NCI-H1092 treated with DMSO at 0.1 percent for 48 hours (cell line): ENCODE results near the gene TTYH1.
A peak's percentile ranks its signal among the peaks of the same experiment; 100 is the strongest.
"Not testable (repeated sequence)": the region's sequence is repeated elsewhere in the genome, so short reads cannot be mapped to it uniquely, and the experiment has no call there.

Experiments
- DNase-seq: peaks from one replicate; lab custom pipeline; 2025; lab: John Stamatoyannopoulos, UW

TTYH1 gene

GRCh38 chr19:54415208-54415900 lies at the start of gene TTYH1:
TTYH1 (plus strand) TSS chr19:54415464; CDS start chr19:54415553, 89 bp downstream.
- no peak for DNase-seq

GRCh38 chr19:54365798-54366197 lies 49.5 kb upstream of the TTYH1 start:
- not testable (repeated sequence) for DNase-seq

- no peak for DNase-seq
Observed at GRCh38 chr19:54366811-54367210, 48.5 kb upstream of the TTYH1 start.

GRCh38 chr19:54369082-54369687 lies 46.1 kb upstream of the TTYH1 start:
- no peak for DNase-seq

GRCh38 chr19:54369688-54370433 lies 45.4 kb upstream of the TTYH1 start:
- DNase-seq = not testable (repeated sequence)

- not testable (repeated sequence) for DNase-seq
Observed at GRCh38 chr19:54370434-54370796, 44.8 kb upstream of the TTYH1 start.

GRCh38 chr19:54371453-54371852 lies 43.8 kb upstream of the TTYH1 start:
- not testable (repeated sequence) for DNase-seq

- DNase-seq = no peak
Observed at GRCh38 chr19:54373781-54374631, 41.3 kb upstream of the TTYH1 start.

- DNase-seq = not testable (repeated sequence)
Observed at GRCh38 chr19:54375181-54375938, 39.9 kb upstream of the TTYH1 start.

- DNase-seq = no peak
Observed at GRCh38 chr19:54376610-54377285, 38.5 kb upstream of the TTYH1 start.

- no peak for DNase-seq
Observed at GRCh38 chr19:54379187-54379678, 36.0 kb upstream of the TTYH1 start.

- no peak for DNase-seq
Observed at GRCh38 chr19:54380897-54381296, 34.4 kb upstream of the TTYH1 start.

- DNase-seq = not testable (repeated sequence)
Observed at GRCh38 chr19:54382041-54382440, 33.2 kb upstream of the TTYH1 start.

GRCh38 chr19:54383330-54383729 lies 31.9 kb upstream of the TTYH1 start:
- DNase-seq = no peak

GRCh38 chr19:54387991-54388801 lies 27.1 kb upstream of the TTYH1 start:
- DNase-seq = no peak

GRCh38 chr19:54388802-54389139 lies 26.5 kb upstream of the TTYH1 start:
- DNase-seq = no peak

GRCh38 chr19:54389553-54389952 lies 25.7 kb upstream of the TTYH1 start:
- no peak for DNase-seq

- peak; percentile 27 for DNase-seq
Observed at GRCh38 chr19:54390942-54391577, 24.2 kb upstream of the TTYH1 start.

GRCh38 chr19:54391589-54392061 lies 23.6 kb upstream of the TTYH1 start:
- DNase-seq = no peak
